ENCODE data around the gene VWF. TPM values are rescaled to one million over a fixed set of nuclear protein-coding genes. Genes with fewer than 3 reads are reported as not detected.

Gene VWF
- total and polyA plus RNA-seq, 2 donors (not counting 3 experiments of a cell fraction or from before 2014, with no cell fraction given) = 1,041 to 2,328 TPM

DNA sequence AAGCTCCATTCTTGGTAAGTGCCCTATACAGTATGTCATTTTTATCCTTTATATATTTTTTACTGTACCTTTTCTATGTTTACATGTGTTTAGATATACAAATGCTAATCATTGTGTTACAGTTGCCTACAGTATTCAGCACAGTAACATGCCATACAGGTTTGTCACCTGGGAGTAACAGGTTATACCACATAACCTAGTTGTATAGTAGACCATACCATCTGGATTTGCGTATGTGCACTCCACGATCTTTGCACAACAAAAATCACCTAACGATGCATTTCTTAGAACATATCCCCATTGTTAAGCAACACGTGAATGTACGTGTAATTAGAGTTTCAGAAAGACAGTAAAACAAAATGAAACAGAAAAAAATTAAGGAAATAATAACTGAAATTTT is 167.5 kb downstream of the VWF start:
- DNase-seq (ENCODE audit: low read depth, low spot score) (no peak), FAIRE-seq (no peak)
- H3K27me3 ChIP-seq (ENCODE audit: control insufficient read depth in 2 of 2, insufficient read depth in 2 of 2, low read length in 2 of 2) = no peaks in the 10 kb centered on the region
- H3K9me1 ChIP-seq (replicated peaks; ENCODE audit: control insufficient read depth, extremely low read depth, insufficient read depth, low read length) = no peaks in the 10 kb centered on the region
- no peaks in the 10 kb centered on the region for H3K4me1 ChIP-seq (ENCODE audit: control insufficient read depth, extremely low read depth, insufficient read depth, low read length)
- H3K27ac ChIP-seq (ENCODE audit: insufficient read depth, low read depth, low read length) = no peak overlapping the region
- intact Hi-C loops (cut with micrococcal nuclease) (no loop called here), dilution Hi-C loops (cut with MboI; ENCODE audit: extremely low pct_ligation_motif_present, low sequenced_read_pairs) (no loop called here)
- TF ChIP-seq, protein P1, sequence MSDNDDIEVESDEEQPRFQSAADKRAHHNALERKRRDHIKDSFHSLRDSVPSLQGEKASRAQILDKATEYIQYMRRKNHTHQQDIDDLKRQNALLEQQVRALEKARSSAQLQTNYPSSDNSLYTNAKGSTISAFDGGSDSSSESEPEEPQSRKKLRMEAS (IDR thresholded peaks at IDR 0.05; ENCODE audit: insufficient read depth, insufficient read length) = no peak
- no peak for TF ChIP-seq EZH2 (IDR thresholded peaks at IDR 0.05; ENCODE audit: borderline replicate concordance, low read depth, low read length, severe bottlenecking)
- no peak for TF ChIP-seq GATA2 (IDR thresholded peaks at IDR 0.05; ENCODE audit: insufficient read depth, insufficient read length, low read depth, low read length)
- no peak for TF ChIP-seq POLR2A (IDR thresholded peaks at IDR 0.05; ENCODE audit: low read depth, low read length)
- TF ChIP-seq, protein P2, sequence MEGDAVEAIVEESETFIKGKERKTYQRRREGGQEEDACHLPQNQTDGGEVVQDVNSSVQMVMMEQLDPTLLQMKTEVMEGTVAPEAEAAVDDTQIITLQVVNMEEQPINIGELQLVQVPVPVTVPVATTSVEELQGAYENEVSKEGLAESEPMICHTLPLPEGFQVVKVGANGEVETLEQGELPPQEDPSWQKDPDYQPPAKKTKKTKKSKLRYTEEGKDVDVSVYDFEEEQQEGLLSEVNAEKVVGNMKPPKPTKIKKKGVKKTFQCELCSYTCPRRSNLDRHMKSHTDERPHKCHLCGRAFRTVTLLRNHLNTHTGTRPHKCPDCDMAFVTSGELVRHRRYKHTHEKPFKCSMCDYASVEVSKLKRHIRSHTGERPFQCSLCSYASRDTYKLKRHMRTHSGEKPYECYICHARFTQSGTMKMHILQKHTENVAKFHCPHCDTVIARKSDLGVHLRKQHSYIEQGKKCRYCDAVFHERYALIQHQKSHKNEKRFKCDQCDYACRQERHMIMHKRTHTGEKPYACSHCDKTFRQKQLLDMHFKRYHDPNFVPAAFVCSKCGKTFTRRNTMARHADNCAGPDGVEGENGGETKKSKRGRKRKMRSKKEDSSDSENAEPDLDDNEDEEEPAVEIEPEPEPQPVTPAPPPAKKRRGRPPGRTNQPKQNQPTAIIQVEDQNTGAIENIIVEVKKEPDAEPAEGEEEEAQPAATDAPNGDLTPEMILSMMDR (IDR thresholded peaks at IDR 0.05; ENCODE audit: extremely low read depth in 1 of 2, insufficient read depth in 1 of 2, low read depth in 1 of 2, low read length in 2 of 2) = no peak
- no peaks in the 10 kb centered on the region for H3K79me2 ChIP-seq (ENCODE audit: control insufficient read depth, insufficient read depth, low read length)
- no peak overlapping the region for H2AFZ ChIP-seq (ENCODE audit: low read depth, low read length)
- ChIA-PET CTCF (interaction anchor here (0.9 kb wide), 1 partner anchor 12 kb away, joined by 4 read pairs; no protein-coding TSS in a partner anchor), POLR2A (no interaction called here)
- BruUV-seq (replicated peaks) = no TSS peak
- H3K4me3 ChIP-seq (replicated peaks in 1 of 3; ENCODE audit: insufficient read depth in 1 of 3, low read depth in 1 of 3, low read length in 3 of 3) = no peak overlapping the region
- no peak overlapping the region for H3K9ac ChIP-seq (replicated peaks; ENCODE audit: extremely low read depth, insufficient read depth, low read length)
- H3K4me2 ChIP-seq (ENCODE audit: insufficient read depth, low read length) = no peak overlapping the region
- H3K36me3 ChIP-seq (ENCODE audit: control insufficient read depth in 2 of 2, extremely low read depth in 1 of 2, insufficient read depth in 2 of 2, low read length in 2 of 2) = peaks cover 33 to 55% of the 10 kb centered on the region in 2 experiments
- H4K20me1 ChIP-seq (replicated peaks; ENCODE audit: control insufficient read depth, extremely low read depth, insufficient read depth, low read length) = peaks cover 14% of the 10 kb centered on the region
- H3K9me3 ChIP-seq (replicated peaks; ENCODE audit: control insufficient read depth, insufficient read depth, low read length) = no peaks in the 10 kb centered on the region

DNA sequence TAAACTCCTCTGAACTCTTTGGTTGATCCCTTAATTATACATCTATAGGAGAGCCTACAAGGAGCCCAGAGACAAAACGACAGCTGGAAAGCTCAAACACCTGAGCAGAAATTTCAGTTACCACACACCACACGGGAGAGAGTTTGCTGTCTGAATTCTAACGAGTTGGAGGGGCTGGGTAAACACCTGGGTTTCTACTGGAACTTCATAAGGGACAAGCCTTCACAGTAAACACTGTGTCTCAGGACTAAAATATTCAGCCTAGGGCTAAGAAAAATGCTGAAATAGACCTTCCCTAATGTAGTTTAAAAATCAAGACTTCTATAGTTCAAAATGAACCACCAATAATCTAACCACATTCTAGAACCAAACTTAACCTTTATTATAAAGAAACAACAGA is 169.8 kb downstream of the VWF start:
- TF ChIP-seq MYC (IDR thresholded peaks at IDR 0.05; ENCODE audit: low read depth, low read length) (no peak), FOS (IDR thresholded peaks at IDR 0.05; ENCODE audit: borderline replicate concordance, insufficient read depth, low read length) (no peak), JUN (IDR thresholded peaks at IDR 0.05; ENCODE audit: borderline replicate concordance, insufficient read depth, insufficient read length, low read depth) (no peak), POLR2AphosphoS5 (IDR thresholded peaks at IDR 0.05; ENCODE audit: insufficient read depth, low read depth, low read length) (no peak), EZH2 (IDR thresholded peaks at IDR 0.05; ENCODE audit: borderline replicate concordance, low read depth, low read length, severe bottlenecking) (no peak), GATA2 (IDR thresholded peaks at IDR 0.05; ENCODE audit: insufficient read depth, insufficient read length, low read depth, low read length) (no peak), POLR2A (IDR thresholded peaks at IDR 0.05; ENCODE audit: low read depth, low read length) (no peak)
- TF ChIP-seq, protein P2 (IDR thresholded peaks at IDR 0.05; ENCODE audit: extremely low read depth in 1 of 2, insufficient read depth in 1 of 2, low read depth in 1 of 2, low read length in 2 of 2) = no peak
- TF ChIP-seq, protein P1 (IDR thresholded peaks at IDR 0.05; ENCODE audit: insufficient read depth, insufficient read length) = no peak

More for the DNA sequence above, 169.8 kb downstream of the VWF start:
- no peaks in the 10 kb centered on the region for H3K9me3 ChIP-seq (replicated peaks; ENCODE audit: control insufficient read depth, insufficient read depth, low read length)
- dilution Hi-C loops (cut with MboI; ENCODE audit: extremely low pct_ligation_motif_present, low sequenced_read_pairs) = no loop called here
- H3K4me3 ChIP-seq (replicated peaks in 1 of 3; ENCODE audit: insufficient read depth in 1 of 3, low read depth in 1 of 3, low read length in 3 of 3) = no peak overlapping the region
- no peaks in the 10 kb centered on the region for H3K9me1 ChIP-seq (replicated peaks; ENCODE audit: control insufficient read depth, extremely low read depth, insufficient read depth, low read length)
- no peak overlapping the region for H3K9ac ChIP-seq (replicated peaks; ENCODE audit: extremely low read depth, insufficient read depth, low read length)
- no peaks in the 10 kb centered on the region for H3K79me2 ChIP-seq (ENCODE audit: control insufficient read depth, insufficient read depth, low read length)
- ChIA-PET CTCF (no interaction called here), POLR2A (no interaction called here)
- DNase-seq (ENCODE audit: low read depth, low spot score) = no peak
- peaks cover 48 to 76% of the 10 kb centered on the region in 2 experiments for H3K36me3 ChIP-seq (ENCODE audit: control insufficient read depth in 2 of 2, extremely low read depth in 1 of 2, insufficient read depth in 2 of 2, low read length in 2 of 2)
- no peaks in the 10 kb centered on the region for H3K4me1 ChIP-seq (ENCODE audit: control insufficient read depth, extremely low read depth, insufficient read depth, low read length)
- H3K27ac ChIP-seq (ENCODE audit: insufficient read depth, low read depth, low read length) = no peak overlapping the region
- H2AFZ ChIP-seq (ENCODE audit: low read depth, low read length) = no peak overlapping the region
- no peak for FAIRE-seq
- peaks cover 11% of the 10 kb centered on the region for H4K20me1 ChIP-seq (replicated peaks; ENCODE audit: control insufficient read depth, extremely low read depth, insufficient read depth, low read length)
- H3K27me3 ChIP-seq (ENCODE audit: control insufficient read depth in 2 of 2, insufficient read depth in 2 of 2, low read length in 2 of 2) = no peaks in the 10 kb centered on the region
- H3K4me2 ChIP-seq (ENCODE audit: insufficient read depth, low read length) = no peak overlapping the region
- intact Hi-C loops (cut with micrococcal nuclease) = no loop called here
- no TSS peak for BruUV-seq (replicated peaks)

Data from endothelial cell of umbilical vein (primary cell).